Measurements from ENCODE around the gene STX1A. TPM values are rescaled to one million over a fixed set of nuclear protein-coding genes. Genes with fewer than 3 reads are reported as not detected.

Gene STX1A
- polyA plus RNA-seq, 1 donor (not counting 4 experiments of a cell fraction or from before 2014, with no cell fraction given) = 22.4 TPM

GRCh38 chr7:73741600-73741999 lies 22.1 kb upstream of the STX1A start:
- Histone ChIP-seq H3K4me1 (ENCODE audit: control insufficient read depth, extremely low read depth, insufficient read depth, low read length) (peaks cover 17% of the 10 kb centered on the region), H3K36me3 (ENCODE audit: control insufficient read depth in 2 of 2, extremely low read depth in 1 of 2, insufficient read depth in 2 of 2, low read length in 2 of 2) (peaks cover 4 to 9% of the 10 kb centered on the region in 2 experiments), H3K79me2 (ENCODE audit: control insufficient read depth, insufficient read depth, low read length) (peaks cover 6% of the 10 kb centered on the region), H3K9ac (ENCODE audit: control insufficient read depth, extremely low read depth, insufficient read depth, low read length) (no peak overlapping the region), H3K9me3 (ENCODE audit: control insufficient read depth, low read depth, low read length) (no peaks in the 10 kb centered on the region), H2AFZ (ENCODE audit: control insufficient read depth, low read length) (no peak overlapping the region), H3K27me3 (ENCODE audit: control insufficient read depth, extremely low read depth, insufficient read depth, low read length) (no peaks in the 10 kb centered on the region), H4K20me1 (ENCODE audit: control insufficient read depth, extremely low read depth, insufficient read depth, low read length) (no peaks in the 10 kb centered on the region), H3K4me3 (ENCODE audit: control insufficient read depth in 2 of 3, extremely low read depth in 1 of 3, insufficient read depth in 2 of 3, low read depth in 1 of 3, low read length in 3 of 3) (no peak overlapping the region), H3K27ac (ENCODE audit: control insufficient read depth, insufficient read depth, low read length) (no peak overlapping the region), H3K4me2 (ENCODE audit: control insufficient read depth, extremely low read depth, insufficient read depth, low read depth, low read length) (no peak overlapping the region), H3K9me1 (ENCODE audit: control insufficient read depth, extremely low read depth, insufficient read depth, low read length) (no peaks in the 10 kb centered on the region)
- FAIRE-seq (no peak), DNase-seq (ENCODE audit: low read depth, low spot score) (no peak)
- no peak for TF ChIP-seq CTCF (optimal IDR thresholded peaks at IDR 0.05 in 1 of 3, IDR thresholded peaks at IDR 0.05 in 1 of 3, conservative IDR thresholded peaks at IDR 0.05 in 1 of 3; ENCODE audit: extremely low read depth in 1 of 3, insufficient read depth in 2 of 3, low read length in 3 of 3)
- TF ChIP-seq EZH2 (IDR thresholded peaks at IDR 0.05; ENCODE audit: low read length) = no peak
- dilution Hi-C loops (cut with MboI; ENCODE audit: extremely low pct_ligation_motif_present, low sequenced_read_pairs) = no loop called here

- Histone ChIP-seq H3K27ac (ENCODE audit: control insufficient read depth, insufficient read depth, low read length) (no peak overlapping the region), H3K9me1 (ENCODE audit: control insufficient read depth, extremely low read depth, insufficient read depth, low read length) (no peaks in the 10 kb centered on the region), H3K9me3 (ENCODE audit: control insufficient read depth, low read depth, low read length) (no peaks in the 10 kb centered on the region), H2AFZ (ENCODE audit: control insufficient read depth, low read length) (no peak overlapping the region), H3K36me3 (ENCODE audit: control insufficient read depth in 2 of 2, extremely low read depth in 1 of 2, insufficient read depth in 2 of 2, low read length in 2 of 2) (peaks cover 5 to 10% of the 10 kb centered on the region in 2 experiments), H4K20me1 (ENCODE audit: control insufficient read depth, extremely low read depth, insufficient read depth, low read length) (no peaks in the 10 kb centered on the region), H3K4me1 (ENCODE audit: control insufficient read depth, extremely low read depth, insufficient read depth, low read length) (peaks cover 17% of the 10 kb centered on the region), H3K4me2 (ENCODE audit: control insufficient read depth, extremely low read depth, insufficient read depth, low read depth, low read length) (no peak overlapping the region), H3K27me3 (ENCODE audit: control insufficient read depth, extremely low read depth, insufficient read depth, low read length) (no peaks in the 10 kb centered on the region), H3K9ac (ENCODE audit: control insufficient read depth, extremely low read depth, insufficient read depth, low read length) (no peak overlapping the region), H3K79me2 (ENCODE audit: control insufficient read depth, insufficient read depth, low read length) (peaks cover 6% of the 10 kb centered on the region), H3K4me3 (ENCODE audit: control insufficient read depth in 2 of 3, extremely low read depth in 1 of 3, insufficient read depth in 2 of 3, low read depth in 1 of 3, low read length in 3 of 3) (no peak overlapping the region)
- FAIRE-seq (no peak), DNase-seq (ENCODE audit: low read depth, low spot score) (no peak)
- dilution Hi-C loops (cut with MboI; ENCODE audit: extremely low pct_ligation_motif_present, low sequenced_read_pairs) = no loop called here
- no peak for TF ChIP-seq CTCF (optimal IDR thresholded peaks at IDR 0.05 in 1 of 3, IDR thresholded peaks at IDR 0.05 in 1 of 3, conservative IDR thresholded peaks at IDR 0.05 in 1 of 3; ENCODE audit: extremely low read depth in 1 of 3, insufficient read depth in 2 of 3, low read length in 3 of 3)
- TF ChIP-seq EZH2 (IDR thresholded peaks at IDR 0.05; ENCODE audit: low read length) = no peak
These were observed 21.3 kb upstream of the STX1A start for GRCh38 chr7:73740771-73741170.
